D341Med (cell line): ENCODE data around the gene DDX41.
"Not testable (repeated sequence)": the region's sequence is repeated elsewhere in the genome, so short reads cannot be mapped to it uniquely, and the experiment has no call there.

Experiments used
- DNase-seq: peaks from one replicate; pipeline ENCODE4 v3.0.0; 2012; ENCODE audit warnings: low spot score

DDX41 gene

DNA sequence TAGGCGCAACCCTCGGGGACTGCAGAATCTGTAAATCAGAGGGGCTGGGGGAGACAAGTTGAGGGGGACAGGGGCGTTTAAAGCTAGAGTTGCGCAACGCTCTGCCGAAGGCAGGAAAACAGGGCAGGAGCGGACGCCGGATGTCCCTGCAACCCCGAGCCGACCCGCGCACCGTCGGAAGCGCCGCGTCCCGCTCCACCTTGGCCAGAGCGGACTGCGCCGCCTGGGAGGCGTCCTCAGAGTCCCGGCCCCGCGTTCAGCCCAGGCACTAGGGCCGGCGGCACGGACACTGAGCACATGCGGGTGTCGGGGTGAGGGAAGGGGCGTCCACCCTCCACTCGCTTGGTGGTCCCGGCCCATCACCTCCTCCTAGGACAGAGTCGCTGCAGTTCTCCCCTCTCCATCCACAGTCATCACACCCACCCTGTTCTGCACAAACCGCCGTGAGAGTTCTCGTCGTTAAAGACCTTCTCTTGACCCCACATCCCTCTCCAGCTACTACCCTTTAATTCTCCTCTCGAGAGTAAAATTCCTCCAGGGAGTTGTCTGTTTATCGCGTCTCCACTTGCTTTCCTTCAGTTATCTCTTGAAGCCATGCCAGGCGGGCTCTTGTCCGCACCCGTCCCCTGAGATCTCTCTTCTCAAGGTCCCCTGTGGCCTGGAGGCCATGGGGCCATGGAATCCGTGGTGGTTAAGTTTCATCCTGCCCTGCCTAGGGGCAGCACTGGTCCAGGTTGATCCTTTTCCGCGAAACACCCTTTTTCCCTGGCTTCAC lies 18.6 kb downstream of the DDX41 start:
- no peak for DNase-seq

DNA sequence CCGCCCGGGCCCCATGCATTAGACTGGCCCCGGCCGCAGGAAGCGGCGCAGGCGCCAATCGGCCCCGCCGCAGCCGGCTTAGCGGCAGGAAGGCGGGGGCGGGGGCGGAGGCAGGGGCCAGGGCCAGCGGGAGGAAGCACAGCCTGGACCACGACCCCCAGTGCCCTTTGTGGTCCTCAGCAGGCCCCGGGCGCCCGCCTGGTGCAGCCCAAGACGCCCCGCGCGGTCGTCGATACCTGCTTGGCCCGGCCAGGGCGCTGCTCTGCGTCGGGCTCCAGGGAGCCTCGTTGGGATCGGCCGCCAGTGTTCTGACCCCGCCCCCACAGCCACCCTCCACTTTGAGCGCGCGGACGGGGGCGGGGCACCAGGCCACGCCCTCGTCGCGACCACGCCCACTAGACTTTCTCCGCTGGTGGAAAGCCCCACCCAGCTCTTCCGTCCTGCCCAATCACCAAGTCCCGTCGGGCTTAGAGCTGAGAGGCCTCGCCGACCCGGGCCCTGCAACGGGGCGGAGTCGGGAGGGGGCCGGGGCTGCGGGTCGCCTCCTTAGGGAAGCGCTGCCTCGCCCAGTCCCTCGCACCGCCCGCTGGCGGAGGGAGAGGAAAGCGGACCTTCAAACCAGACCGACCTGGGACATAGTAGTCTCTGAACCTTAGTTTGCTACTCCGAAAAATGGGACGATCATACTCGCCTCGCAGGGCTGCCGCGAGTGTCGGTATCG lies 19.3 kb downstream of the DDX41 start, which contains the start of gene PDLIM7:
Gene PDLIM7 (minus strand): TSS at position 313 of the 721 bp plus-strand sequence. CDS start 1,092 bp downstream, outside the sequence.
- peak; percentile 95 for DNase-seq

DNA sequence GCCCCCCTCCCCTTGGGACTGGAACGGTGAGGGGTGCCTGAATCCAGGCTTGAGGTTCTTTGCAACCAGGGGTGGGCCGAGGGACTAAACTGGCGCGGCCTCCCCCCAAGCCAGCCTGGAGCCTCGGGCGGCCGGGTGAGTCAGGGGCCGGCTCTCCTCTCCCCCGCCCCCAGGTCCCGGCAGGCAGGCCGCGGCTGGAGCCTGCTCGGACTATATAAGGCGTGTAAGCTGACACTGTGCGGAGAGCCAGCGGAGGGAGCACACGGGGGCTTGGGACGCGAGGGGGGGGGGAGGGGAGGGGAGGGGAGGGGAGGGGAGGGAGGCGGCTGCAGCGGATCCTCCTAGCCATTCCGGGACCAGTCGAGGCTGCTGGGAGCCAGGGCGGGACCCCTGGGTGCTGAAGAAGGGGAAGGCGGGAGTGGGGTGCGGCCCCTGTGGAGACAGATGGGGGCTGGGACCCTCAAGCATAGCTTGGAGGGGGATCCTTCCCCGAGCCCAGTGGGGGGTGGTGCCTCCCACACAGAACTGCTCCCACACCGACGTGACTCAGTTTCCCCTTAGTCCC lies 20.0 kb downstream of the DDX41 start:
- DNase-seq = peak; percentile 83

DNA sequence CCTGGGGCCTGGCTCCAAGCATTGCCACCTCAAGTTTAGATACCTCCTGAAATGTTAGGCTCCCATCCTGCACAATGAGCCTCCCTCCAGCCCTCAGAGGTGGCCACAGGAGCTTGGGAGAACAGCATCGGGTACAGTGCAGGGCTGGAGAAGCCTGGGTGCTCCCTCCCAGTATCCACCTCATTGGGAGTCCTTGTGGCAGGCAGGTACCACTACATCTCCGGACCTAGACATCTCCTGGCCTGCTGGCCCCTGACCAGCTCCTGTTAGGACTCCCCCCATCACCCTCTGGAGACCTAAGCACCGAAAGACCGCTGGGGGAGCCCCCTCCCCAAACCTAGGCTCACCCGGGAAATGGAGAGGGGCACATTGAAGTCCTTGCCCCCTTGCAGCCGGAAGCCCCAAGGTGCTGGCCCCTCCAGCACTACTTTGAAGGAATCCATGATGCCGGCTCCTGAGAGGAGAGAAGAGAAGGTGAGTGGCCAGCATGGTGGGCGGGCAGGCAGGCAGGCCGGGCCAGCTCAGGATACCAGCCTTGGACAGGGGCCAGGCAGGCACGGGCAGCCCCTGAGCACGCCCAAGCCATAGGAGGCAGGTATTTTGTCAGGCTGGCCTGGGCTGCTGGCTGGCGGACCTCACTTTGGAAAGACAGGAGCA lies 20.6 kb downstream of the DDX41 start:
- DNase-seq = peak; percentile 53

DNA sequence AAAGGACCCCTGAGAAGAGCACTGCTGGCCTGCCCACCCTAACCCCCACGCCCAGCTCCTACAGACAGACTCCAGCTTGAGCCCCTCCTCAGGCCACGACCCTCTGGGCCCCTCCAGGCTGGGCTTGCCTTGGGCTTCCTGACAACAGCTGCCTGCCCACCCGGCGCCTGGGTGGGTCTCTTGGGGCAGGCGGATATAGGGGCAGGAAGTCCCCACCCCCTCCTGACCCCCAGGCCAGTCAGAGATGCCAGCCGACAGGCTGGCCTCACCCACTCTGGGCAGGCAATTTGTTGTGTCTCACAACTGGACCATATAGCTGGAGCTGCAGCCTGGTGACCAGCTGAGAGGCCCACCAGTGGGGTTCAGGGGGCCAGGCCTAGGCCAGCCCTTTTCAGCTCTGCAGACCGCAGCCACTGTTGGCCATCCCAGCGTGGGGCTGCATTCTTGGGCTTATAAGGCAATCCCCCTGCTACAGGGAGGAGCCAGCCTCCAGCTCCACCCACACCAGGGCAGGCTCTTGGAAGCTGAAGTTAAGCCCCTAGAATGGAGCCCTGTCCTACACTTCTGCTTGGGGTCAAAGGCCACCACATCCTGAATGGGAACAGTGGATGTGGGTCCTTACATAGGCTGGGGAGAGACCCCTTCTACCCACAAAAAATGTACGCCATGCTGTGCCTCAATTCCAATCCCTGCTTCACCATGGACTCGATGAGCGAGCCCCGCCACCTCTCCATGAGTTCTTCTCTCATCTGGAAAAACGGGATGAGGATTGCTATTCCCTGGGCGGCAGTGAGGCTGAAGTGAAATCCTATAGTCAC lies 21.3 kb downstream of the DDX41 start:
- DNase-seq = peak; percentile 52

DNA sequence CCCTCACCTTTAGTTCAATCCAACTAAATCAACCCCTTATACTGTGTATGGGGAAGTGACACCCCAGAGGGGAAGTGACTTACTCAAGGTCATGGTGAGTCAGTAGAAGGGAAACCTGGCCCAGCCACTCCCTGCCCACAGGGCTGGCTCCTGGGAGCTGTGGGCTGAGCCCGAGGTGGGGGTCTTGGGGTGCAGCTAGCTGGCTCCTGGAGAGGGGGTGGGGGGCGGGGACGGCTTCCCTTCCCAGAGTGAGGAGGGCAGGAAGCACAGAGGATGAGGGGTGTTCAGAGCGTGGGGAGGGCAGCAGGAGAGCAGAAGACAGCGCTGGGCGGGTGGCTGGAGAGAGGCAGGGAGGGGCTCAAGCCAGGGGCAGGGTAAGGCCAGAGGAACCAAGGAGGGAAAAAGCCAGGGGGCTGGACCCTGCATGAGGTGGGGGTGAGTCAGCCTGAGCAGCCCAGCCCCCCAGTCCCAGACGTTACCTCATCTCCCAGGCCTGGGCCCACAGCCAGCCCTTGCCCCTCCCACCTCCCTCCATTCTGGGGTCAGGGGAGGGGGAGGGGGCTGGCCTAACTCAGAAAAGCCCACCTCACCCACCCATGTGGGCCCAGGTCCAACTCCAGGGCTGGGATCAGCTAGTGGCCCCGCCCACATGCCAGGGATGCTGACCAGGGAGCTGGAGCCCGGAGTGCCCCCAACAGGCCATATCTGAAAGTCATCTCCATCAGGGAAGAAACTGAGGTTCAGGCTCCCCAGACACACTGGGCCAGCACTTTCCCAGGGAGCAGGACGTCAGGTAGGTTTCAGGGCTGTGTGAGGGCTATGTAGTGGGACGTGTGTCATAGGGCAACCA lies 22.2 kb downstream of the DDX41 start:
- DNase-seq = no peak

DNA sequence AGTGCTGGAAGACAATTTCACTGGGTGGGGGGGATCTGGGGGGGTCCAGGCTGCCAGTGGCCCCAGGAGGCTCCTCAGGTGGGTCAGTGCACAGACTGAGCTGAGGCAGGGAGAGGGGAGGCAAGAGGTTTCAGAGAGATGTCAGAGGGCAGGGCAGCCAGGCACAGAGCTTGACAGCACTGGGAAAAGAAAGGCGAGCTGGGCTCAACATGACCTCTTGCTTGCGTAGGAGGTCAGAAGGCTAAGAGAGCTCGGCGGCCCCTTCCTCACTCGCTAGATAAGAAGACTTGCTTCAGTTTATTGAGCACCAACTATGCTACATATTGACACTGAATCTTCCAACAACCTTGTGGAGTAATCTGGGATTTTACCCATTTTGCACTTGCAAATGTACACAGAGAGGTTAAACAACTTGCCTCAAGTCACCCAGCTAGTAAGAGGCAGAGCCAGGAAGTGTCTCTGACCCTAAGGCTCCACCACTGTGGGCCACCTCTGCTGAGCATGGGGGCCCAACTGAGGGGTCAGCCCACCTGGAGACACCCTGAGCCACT lies 22.9 kb downstream of the DDX41 start:
- no peak for DNase-seq

DNA sequence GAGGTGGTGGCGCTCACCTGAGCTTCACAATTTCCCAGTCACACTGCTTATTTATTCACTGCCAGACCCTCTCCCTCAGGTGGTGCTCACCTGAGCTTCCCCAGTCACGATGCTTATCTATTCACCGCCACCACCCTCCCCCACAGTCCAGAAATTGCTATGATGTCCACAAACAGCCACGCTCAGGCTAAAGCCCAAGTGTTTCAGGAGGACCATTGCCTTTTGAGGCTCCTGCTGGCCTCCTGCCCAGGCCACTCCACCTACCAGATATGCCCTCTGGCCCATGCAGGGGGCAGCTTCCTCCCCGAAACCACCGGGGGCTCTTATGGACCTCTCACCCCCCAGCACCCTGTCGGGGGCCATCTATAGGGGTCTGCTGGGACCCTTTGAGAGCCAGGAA lies 23.9 kb downstream of the DDX41 start:
- DNase-seq = no peak

DNA sequence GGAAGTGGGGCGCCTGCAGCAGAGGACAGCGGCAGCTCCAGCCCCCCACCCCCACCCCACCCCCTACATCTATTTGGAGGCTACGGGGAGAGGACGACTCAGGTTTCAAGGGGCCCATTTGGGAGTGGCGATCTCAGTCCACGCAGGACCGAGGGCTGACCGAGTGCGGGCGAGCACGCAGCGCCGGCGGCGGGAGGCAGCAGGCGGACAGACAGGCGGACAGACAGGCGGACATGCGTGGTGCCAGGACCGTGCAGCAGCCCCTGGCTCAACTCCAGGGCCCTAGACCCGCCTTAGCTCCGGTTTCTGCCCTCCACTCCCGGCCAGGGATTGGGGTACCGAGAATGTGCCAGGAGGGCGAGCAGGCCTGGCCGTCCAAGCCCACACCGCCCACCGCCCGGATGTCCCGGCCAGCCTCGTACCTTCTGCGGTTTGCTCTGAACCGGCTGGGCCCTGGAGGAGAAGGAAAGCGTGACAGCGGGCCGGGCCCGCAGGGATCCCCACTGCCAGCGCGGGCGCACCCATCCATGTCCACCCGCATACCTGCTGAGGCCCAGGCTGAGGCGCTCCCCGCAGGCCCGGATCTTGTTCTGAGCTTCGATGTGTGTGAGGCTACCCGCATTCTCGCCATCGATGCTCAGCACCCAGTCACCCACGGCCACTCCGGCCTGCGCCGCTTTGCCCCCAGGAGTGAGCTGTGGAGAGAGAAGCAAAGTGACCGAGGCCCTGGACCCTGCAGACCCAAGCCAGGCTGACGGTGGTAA lies 24.6 kb downstream of the DDX41 start:
- DNase-seq = no peak

DNA sequence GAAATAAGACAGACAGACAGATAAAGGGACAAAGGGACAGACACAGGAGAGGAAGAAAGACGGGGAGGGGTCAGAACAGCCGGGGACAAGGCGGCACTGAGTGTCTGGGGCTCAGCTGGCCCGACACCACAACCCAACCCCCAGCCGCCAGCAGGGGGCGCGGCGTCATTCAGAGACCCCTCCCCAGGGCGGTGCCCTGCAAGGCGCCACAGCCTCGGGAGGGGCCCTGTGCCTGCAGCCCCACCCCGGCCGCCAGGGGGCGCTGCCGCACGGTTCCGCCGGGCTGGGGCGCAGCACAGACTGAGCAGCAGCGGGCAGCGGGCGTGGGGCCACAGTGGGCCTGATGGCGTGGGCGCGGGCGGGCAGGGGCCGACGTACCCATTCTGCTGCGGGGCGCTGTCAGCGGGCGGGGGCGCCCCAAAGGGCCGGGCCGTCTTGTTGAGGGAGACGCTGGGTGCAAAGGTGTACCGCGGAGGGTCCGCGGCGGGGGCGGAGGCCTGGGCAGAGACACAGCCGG lies 25.3 kb downstream of the DDX41 start:
- DNase-seq = peak; percentile 74

DNA sequence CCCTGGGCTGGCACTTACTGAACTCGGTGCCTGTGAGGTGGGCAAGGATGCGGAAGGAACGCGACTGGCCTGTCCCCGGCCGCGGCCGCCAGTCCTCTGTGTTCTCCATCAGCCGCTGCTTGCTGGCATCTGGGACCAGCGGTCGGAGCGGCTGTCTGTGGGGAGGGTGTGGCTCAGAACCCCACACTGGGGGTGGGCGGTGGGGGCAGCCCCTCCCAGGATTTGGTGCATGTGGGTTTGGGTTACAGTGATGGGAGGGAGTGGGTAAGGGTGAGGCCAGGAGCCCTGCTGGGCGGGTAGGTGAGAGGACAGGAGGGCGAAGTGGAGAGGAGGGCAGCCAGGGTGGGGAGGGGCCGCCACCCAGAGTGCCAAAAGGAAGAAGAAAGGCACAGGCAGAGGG lies 25.8 kb downstream of the DDX41 start:
- no peak for DNase-seq

DNA sequence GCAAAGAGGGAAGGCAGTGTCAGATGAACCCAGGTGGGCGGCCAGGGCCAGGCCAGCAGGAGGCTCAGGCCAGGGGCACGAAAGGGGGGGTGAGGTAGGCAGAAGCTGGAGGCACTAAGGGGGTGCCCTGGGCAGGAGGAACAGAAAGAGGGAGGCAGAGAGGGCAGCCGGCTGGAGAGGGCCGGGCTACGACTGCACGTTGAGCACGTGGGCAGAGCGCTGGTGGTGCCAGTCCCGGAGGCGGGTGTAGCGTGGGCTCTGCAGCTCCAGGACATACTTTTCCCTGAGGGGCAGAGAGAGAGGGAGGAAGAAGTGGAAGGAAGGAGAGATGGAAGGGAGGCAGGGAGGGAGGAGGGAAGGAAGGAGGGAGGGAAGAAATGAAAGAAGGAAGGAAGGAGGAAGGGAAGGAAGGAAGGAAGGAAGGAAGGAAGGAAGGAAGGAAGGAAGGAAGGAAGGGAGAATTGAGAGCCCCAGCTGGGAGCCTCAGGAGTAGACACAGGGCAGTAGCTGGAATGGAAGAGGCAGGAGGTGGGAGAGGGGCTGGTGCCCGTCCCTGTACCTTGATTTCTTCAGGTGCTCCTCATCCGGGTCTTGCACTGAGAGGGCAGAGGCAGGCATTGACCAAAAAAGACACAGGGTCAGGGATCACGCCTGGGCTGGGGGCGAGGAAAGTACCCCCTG lies 26.3 kb downstream of the DDX41 start:
- no peak for DNase-seq

DNA sequence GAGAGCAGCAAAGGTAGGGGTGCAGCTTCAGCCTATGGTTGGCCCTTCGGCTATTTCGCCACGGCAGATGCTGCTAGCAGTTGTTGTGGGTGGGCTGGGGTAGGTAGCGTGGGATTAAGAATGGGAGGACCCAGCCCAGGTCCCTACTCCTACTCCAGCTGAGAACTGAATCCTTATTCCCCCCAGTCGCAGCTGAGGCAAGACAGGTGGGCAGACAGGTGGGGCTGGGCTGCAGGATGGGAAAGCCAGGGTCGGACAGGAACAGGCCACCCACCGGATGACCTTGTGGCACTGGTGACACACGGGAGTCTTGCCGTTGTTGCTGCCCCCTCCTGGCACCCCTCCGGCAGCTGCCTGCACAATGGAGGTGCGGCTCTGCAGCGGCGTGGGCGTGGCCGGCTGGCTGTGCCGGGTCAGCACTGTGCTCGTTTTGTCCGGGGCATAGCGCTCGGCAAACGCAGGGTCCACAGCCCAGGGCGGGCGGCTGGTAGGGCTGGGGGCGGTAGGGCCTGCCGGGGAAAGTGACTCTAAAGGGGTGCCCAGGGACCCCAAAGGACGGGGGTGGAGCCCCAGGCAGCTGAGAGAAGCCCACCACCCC lies 27.5 kb downstream of the DDX41 start:
- no peak for DNase-seq

DNA sequence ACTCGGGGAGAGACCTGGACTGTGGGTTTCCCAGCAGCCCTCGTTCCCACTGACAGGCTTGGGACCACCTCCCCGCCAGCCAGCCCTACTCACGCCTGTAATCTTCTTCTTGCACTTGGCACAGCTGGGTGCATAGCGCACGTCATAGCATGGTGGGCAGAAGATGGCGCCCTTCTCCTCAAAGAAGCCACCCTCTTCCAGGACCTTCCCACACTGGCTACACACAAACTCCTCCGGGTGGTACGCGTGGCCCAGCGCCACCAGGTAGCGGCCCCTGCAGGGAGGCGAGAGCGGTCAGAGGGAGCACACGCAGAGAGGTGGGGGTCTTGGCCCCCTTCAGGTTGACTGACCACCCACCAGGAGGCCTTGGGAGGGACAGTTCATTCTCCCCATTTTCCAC lies 28.8 kb downstream of the DDX41 start:
- peak; percentile 68 for DNase-seq

DNA sequence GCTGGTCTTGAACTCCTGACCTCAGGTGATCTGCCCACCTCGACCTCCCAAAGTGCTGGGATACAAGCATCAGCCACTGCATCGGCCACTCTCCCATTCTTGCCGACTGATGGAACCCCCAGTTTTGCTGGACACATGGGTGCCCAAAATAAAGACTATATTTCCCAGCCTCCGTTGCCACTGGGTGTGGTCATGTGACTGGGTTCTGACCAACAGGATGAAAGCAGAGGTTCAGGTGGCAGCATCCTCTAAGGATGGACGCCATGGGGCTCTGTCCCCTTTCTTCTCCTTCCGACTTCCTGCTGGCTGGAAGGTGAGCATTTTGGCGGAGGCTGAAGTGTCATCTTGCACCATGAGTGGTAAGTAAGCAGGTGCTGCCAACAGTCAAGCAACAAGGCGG lies 29.6 kb downstream of the DDX41 start:
- no peak for DNase-seq

DNA sequence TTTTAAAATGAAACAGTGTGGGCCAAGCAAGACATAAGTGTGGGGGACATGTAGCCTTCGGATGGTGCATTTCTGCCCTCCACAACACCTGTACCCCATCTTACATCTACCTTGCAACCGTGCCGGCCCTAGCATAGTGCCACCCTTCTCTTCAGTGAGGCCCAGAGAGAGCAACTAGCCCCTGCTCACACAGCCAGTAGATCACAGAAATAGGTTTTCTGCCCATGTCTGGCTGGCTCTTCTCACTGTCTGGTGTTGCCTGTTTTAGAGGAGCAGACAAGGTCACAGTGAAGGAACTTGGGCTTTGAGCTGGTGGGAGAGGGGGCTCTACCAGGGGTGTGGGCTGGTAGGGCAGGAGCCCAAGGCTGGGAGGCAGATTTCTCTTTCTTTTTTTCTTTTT lies 30.5 kb downstream of the DDX41 start:
- DNase-seq = no peak

DNA sequence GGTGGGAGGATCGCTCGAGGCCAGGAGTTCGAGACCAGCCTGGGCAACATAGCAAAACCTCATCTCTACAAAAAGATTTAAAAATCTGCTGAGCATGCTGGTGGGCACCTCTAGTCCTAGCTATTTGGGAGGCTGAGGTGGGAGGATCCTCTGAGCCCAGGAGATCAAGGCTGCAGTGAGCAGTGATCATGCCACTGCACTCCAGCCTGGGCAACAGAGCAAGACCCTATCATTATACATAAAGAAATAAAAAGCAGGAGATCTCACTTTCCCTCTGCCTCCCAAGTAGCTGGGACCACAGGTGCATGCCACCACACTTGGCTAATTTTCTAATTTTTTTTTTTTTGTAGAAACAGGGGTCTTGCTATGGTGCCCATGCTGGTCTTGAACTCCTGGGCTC lies 31.0 kb downstream of the DDX41 start:
- not testable (repeated sequence) for DNase-seq

DNA sequence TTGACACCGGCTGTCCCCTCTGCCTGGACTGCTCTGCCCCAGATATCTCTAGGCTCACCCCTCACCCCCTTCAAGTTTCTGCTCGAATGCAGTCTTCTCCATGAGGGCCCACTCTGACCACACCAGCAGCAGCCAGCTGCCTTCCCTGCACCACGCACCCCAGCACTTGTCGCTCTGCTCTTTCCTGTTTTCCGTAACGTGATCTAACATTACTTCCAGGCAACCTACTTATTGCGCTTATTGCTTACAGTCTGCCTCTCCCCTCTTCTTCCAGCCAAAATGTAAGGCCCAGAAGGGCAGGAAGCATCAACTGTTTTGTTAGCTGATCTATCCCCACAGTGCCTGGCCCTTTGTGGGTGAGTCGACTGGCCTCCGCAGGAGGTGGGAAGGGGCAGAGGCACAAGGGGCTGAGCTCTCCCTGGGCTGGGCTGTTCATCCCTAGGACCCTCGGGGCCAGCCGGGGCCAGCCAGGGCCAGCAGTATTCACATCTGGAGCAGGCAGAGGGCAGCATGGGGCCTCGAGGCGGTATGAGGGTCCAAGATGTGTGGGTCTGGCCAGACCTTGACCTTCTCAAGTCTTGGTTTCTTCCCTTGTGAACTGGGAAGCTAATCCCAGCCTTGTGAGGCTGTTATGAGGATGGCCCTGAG lies 31.7 kb downstream of the DDX41 start:
- DNase-seq = no peak
